Smooth muscle cell (in vitro differentiated cells): ENCODE results near the gene SPECC1L. TPM values are rescaled to one million over a fixed set of nuclear protein-coding genes. Genes with fewer than 3 reads are reported as not detected.

Experiments used
- DNase-seq: peaks from one replicate; lab custom pipeline; 2025; ENCODE audit not compliant: unreplicated experiment; lab: John Stamatoyannopoulos, UW
- H2AFZ ChIP-seq: fragments of 200-600 bp; sonication (generic); 2 replicates; pipeline ENCODE4 v1.6.0; 2016; ENCODE audit warnings: antibody characterized with exemption, low read depth, mild to moderate bottlenecking
- H3F3A ChIP-seq: fragments of 200-600 bp; sonication (generic); 2 replicates; pipeline ENCODE4 v1.6.0; 2017; ENCODE audit warnings: antibody characterized with exemption, low read depth
- H3K27ac ChIP-seq: fragments of 200-600 bp; sonication (generic); 2 replicates; pipeline ENCODE4 v1.5.1; 2016; ENCODE audit warnings: low read depth, mild to moderate bottlenecking
- H3K27me3 ChIP-seq: fragments of 200-600 bp; sonication (generic); 2 replicates; pipeline ENCODE4 v1.6.1; 2016; ENCODE audit warnings: low read depth, mild to moderate bottlenecking
- H3K36me3 ChIP-seq: fragments of 200-600 bp; sonication (generic); 2 replicates; pipeline ENCODE4 v1.5.1; 2016; ENCODE audit warnings: low read depth
- H3K4me1 ChIP-seq: fragments of 200-600 bp; sonication (generic); 2 replicates; pipeline ENCODE4 v1.5.1; 2016; ENCODE audit warnings: low read depth
- H3K4me2 ChIP-seq: fragments of 200-600 bp; sonication (generic); 2 replicates; pipeline ENCODE4 v1.6.0; 2016; ENCODE audit warnings: mild to moderate bottlenecking
- H3K4me3 ChIP-seq: fragments of 200-600 bp; sonication (generic); 2 replicates; pipeline ENCODE4 v1.5.1; 2016; ENCODE audit warnings: mild to moderate bottlenecking
- H3K79me2 ChIP-seq: fragments of 200-600 bp; sonication (generic); 2 replicates; pipeline ENCODE4 v1.6.0; 2016; ENCODE audit warnings: low read depth, mild to moderate bottlenecking
- H3K9ac ChIP-seq: fragments of 200-600 bp; sonication (generic); 2 replicates; pipeline ENCODE4 v1.6.0; 2016; ENCODE audit warnings: low read depth
- H3K9me3 ChIP-seq: fragments of 200-600 bp; sonication (generic); replicated peaks from 2 replicates; pipeline ENCODE4 v1.5.1; 2016; ENCODE audit warnings: low read depth
- H4K20me1 ChIP-seq: fragments of 200-600 bp; sonication (generic); 2 replicates; pipeline ENCODE4 v1.6.0; 2016; ENCODE audit warnings: low read depth
- WGBS: methylation state at CpG from one replicate; pipeline ENCODE4 v1.1.7; 2016; ENCODE audit warnings: low lambda C conversion rate; 5-methylcytosine and 5-hydroxymethylcytosine counted together
- polyA plus RNA-seq: library from polyadenylated mRNA; unstranded; fragments of >200 nt; fragmentation: Nextera tagmentation; extraction: Ambion mirVana; gene quantifications from 2 replicates; pipeline ENCODE4 v1.2.1, GENCODE V29; 2016
- total RNA-seq: library from RNA; depleted of rRNA; stranded (reverse); fragments of >200 nt; gene quantifications from 2 replicates; pipeline ENCODE4 v1.2.3, GENCODE V29; 2014
- TF ChIP-seq, protein P1 (sequence below): fragments of 200-600 bp; sonication (generic); IDR thresholded peaks from 2 replicates; pipeline ENCODE4 v1.5.1; 2017; ENCODE audit warnings: borderline replicate concordance, mild to moderate bottlenecking, antibody characterized with exemption; ENCODE audit not compliant: insufficient read depth, poor library complexity, severe bottlenecking

The SPECC1L gene
- total and polyA plus RNA-seq, 2 experiments from 2014 or later: 10.0 to 19.1 TPM

DNA sequence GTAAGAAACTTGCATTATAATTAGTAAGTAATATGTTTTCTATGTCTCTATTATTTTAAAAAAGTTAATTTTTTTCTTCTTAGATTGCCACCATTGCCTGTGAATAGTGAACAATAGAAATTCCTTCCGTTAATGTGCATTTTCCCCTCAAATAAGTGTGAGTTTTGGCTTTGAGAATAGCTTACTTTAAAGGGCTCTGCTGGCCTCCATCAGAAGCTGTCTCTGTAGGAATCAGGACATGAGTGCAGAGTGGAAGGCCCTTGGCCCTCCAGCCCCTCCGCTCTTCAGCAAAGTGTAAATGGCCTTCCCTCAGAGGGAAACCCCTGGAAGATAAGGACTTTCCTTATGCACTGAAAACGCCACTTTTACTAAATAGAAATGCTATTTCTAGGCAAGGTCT, 132.7 kb downstream of the SPECC1L start:
- 74% methylated on average over 3 of the region's 3 CpGs for WGBS
- peaks cover 67% of the 10 kb centered on the region for H4K20me1 ChIP-seq
- H2AFZ ChIP-seq: no peak overlapping the region
- TF ChIP-seq, protein P1, sequence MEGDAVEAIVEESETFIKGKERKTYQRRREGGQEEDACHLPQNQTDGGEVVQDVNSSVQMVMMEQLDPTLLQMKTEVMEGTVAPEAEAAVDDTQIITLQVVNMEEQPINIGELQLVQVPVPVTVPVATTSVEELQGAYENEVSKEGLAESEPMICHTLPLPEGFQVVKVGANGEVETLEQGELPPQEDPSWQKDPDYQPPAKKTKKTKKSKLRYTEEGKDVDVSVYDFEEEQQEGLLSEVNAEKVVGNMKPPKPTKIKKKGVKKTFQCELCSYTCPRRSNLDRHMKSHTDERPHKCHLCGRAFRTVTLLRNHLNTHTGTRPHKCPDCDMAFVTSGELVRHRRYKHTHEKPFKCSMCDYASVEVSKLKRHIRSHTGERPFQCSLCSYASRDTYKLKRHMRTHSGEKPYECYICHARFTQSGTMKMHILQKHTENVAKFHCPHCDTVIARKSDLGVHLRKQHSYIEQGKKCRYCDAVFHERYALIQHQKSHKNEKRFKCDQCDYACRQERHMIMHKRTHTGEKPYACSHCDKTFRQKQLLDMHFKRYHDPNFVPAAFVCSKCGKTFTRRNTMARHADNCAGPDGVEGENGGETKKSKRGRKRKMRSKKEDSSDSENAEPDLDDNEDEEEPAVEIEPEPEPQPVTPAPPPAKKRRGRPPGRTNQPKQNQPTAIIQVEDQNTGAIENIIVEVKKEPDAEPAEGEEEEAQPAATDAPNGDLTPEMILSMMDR: no peak
- no peaks in the 10 kb centered on the region for H3K9me3 ChIP-seq
- peak overlapping the region; percentile 53 for H3K27ac ChIP-seq
- no peaks in the 10 kb centered on the region for H3K79me2 ChIP-seq
- H3K4me1 ChIP-seq: peaks cover 4% of the 10 kb centered on the region
- H3K4me2 ChIP-seq: peak overlapping the region; percentile 38
- H3F3A ChIP-seq: peaks cover 12% of the 10 kb centered on the region
- H3K27me3 ChIP-seq: no peaks in the 10 kb centered on the region
- DNase-seq: no peak
- H3K4me3 ChIP-seq: no peak overlapping the region
- H3K36me3 ChIP-seq: no peaks in the 10 kb centered on the region
- H3K9ac ChIP-seq: no peak overlapping the region

DNA sequence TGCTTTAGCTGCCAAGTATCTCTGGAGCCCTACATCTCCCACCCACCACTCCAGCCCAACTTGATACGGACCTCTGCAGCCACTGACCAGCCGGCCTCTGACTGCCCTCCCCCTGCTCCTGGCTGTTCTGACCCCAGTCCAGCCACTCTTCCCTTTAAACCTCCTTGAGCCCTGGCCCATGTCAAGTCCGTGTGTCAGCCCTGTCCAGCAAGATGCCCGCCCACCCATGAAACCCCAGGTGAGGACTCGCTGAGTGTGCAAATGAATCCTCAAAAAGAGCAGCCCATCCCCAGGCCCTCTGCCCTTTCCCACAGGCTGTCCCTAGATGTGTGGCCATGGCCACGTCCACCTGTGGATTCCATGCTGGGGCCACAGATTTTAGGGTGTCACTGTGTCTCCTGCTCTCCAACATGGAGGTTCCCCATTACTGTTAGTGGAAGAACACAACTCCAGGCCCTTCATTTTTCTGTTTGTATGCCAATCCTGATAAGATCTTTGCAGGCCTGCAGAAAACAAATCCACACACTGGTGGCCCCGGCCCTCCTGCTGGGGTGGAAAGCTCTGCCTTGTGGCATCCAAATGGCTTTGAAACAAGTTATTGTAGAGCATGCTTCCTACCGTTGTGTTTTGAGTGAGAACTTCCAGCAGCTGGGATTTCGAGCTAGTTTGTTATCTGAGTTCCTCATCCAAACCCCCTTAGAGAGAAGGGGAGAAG, 134.1 kb downstream of the SPECC1L start:
- Histone ChIP-seq H3K9ac (no peak overlapping the region), H3K4me2 (no peak overlapping the region), H3K9me3 (no peaks in the 10 kb centered on the region), H3K4me1 (no peaks in the 10 kb centered on the region), H3K79me2 (no peaks in the 10 kb centered on the region), H3K4me3 (no peak overlapping the region), H3K27ac (no peak overlapping the region), H3K27me3 (no peaks in the 10 kb centered on the region), H4K20me1 (peaks cover 81% of the 10 kb centered on the region), H2AFZ (no peak overlapping the region), H3F3A (peaks cover 12% of the 10 kb centered on the region), H3K36me3 (no peaks in the 10 kb centered on the region)
- 85% methylated on average over 9 of the region's 9 CpGs for WGBS
- DNase-seq: no peak
- TF ChIP-seq, protein P1: no peak

DNA sequence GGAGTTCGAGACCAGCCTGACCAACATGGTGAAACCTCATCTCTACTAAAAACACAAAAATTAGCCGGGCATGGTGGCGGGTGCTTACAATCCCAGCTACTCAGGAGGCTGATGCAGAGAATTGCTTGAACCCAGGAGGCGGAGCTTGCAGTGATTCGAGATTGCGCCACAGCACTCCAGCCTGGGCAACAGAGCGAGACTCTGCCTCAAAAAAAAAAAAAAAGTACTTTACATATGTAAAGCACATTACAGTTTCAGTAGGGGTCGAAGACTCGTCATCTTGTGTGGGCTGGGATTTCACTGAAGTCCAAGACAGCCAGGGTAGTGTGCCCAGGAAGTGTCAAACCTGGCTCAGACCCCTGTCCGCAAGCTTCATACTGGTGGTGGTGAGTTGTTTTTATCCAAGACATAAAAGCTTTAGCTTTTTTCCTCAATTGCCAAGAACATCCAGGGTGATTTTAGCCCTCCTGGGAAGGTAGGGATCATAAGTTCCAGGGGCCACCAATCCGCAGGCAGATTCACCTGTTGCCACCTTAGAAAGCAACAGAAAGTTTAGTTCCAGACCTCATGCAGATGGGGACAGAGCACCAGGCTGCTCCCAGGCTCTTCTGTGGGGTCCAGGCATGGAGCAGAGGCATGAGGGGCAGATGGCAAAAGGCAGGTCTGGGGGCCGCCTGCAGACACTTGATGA, 135.1 kb downstream of the SPECC1L start:
- Histone ChIP-seq H3K4me2 (no peak overlapping the region), H3K9ac (no peak overlapping the region), H2AFZ (no peak overlapping the region), H3K4me3 (no peak overlapping the region), H3K79me2 (no peaks in the 10 kb centered on the region), H3K27me3 (no peaks in the 10 kb centered on the region), H3K4me1 (no peaks in the 10 kb centered on the region), H3K36me3 (no peaks in the 10 kb centered on the region), H3F3A (peaks cover 12% of the 10 kb centered on the region), H4K20me1 (peaks cover 89% of the 10 kb centered on the region), H3K27ac (no peak overlapping the region), H3K9me3 (no peaks in the 10 kb centered on the region)
- DNase-seq: no peak
- WGBS: 98% methylated on average over 12 of the region's 12 CpGs
- TF ChIP-seq, protein P1: no peak
